Dedifferentiated amniotic fluid mesenchymal stem cell (primary cell): ENCODE results near the gene DIDO1.

Source experiments
- DNase-seq: peaks from one replicate; pipeline ENCODE4 v3.0.0-alpha.2; 2016; ENCODE audit errors: extremely low spot score

The DIDO1 gene

GRCh38 chr20:62910777-62911497, 15.4 kb downstream of the DIDO1 start:
- DNase-seq: no peak

GRCh38 chr20:62910217-62910766, 16.0 kb downstream of the DIDO1 start:
- DNase-seq: no peak

GRCh38 chr20:62908971-62909791, 17.1 kb downstream of the DIDO1 start:
- no peak for DNase-seq

GRCh38 chr20:62907384-62908317, 18.7 kb downstream of the DIDO1 start:
- no peak for DNase-seq

- no peak for DNase-seq
These were observed 19.5 kb downstream of the DIDO1 start for GRCh38 chr20:62906647-62907375.

GRCh38 chr20:62906209-62906608, 20.1 kb downstream of the DIDO1 start:
- no peak for DNase-seq

- no peak for DNase-seq
These were observed 20.7 kb downstream of the DIDO1 start for GRCh38 chr20:62905536-62906117.

- DNase-seq: no peak
These were observed 23.2 kb downstream of the DIDO1 start for GRCh38 chr20:62902926-62903615.

GRCh38 chr20:62901891-62902290, 24.4 kb downstream of the DIDO1 start:
- no peak for DNase-seq

- DNase-seq: no peak
These were observed 25.4 kb downstream of the DIDO1 start for GRCh38 chr20:62900692-62901584.

GRCh38 chr20:62900052-62900691, 26.1 kb downstream of the DIDO1 start:
- peak; percentile 43 for DNase-seq

GRCh38 chr20:62899633-62900051, 26.7 kb downstream of the DIDO1 start:
- DNase-seq: no peak

GRCh38 chr20:62898970-62899632, 27.2 kb downstream of the DIDO1 start:
- no peak for DNase-seq

- no peak for DNase-seq
These were observed 28.0 kb downstream of the DIDO1 start for GRCh38 chr20:62898093-62898964.

- DNase-seq: no peak
These were observed 28.6 kb downstream of the DIDO1 start for GRCh38 chr20:62897666-62898065.

GRCh38 chr20:62896526-62896925, 29.8 kb downstream of the DIDO1 start:
- no peak for DNase-seq

GRCh38 chr20:62895539-62895938, 30.8 kb downstream of the DIDO1 start:
- no peak for DNase-seq
